Omental fat pad (tissue), 4 donors: ENCODE measurements around the gene POMGNT1. TPM values are rescaled to one million over a fixed set of nuclear protein-coding genes. Genes with fewer than 3 reads are reported as not detected.

ENCODE experiments used
- ATAC-seq: fragments of 150-250 bp; one replicate; pipeline ENCODE4 v1.9.1; 2016; ENCODE audit warnings: mild to moderate bottlenecking, moderate library complexity; ENCODE audit not compliant: low FRiP score
- DNase-seq: peaks from one replicate; pipeline ENCODE4 v3.0.0-alpha.2; 2019; ENCODE audit warnings: low spot score
- total RNA-seq, 4 donors: library from RNA; depleted of rRNA; stranded (reverse); fragments of >200 nt; gene quantifications; one replicate each; pipeline ENCODE4 v1.1.0, GENCODE V29; 2016
- TF ChIP-seq, protein P1 (sequence below), 3 donors: fragments of 450-650 bp; IDR thresholded peaks; one replicate each; pipeline ENCODE4 v1.5.1; 2016 to 2017; ENCODE audit warnings: antibody characterized with exemption in 3 of 3, mild to moderate bottlenecking in 3 of 3, moderate library complexity in 2 of 3

POMGNT1 gene
- total RNA-seq, 4 donors from 2014 or later: 27.4 to 46.5 (median 38.3) TPM

- ATAC-seq (no peak), DNase-seq (no peak)
- TF ChIP-seq, protein P1, sequence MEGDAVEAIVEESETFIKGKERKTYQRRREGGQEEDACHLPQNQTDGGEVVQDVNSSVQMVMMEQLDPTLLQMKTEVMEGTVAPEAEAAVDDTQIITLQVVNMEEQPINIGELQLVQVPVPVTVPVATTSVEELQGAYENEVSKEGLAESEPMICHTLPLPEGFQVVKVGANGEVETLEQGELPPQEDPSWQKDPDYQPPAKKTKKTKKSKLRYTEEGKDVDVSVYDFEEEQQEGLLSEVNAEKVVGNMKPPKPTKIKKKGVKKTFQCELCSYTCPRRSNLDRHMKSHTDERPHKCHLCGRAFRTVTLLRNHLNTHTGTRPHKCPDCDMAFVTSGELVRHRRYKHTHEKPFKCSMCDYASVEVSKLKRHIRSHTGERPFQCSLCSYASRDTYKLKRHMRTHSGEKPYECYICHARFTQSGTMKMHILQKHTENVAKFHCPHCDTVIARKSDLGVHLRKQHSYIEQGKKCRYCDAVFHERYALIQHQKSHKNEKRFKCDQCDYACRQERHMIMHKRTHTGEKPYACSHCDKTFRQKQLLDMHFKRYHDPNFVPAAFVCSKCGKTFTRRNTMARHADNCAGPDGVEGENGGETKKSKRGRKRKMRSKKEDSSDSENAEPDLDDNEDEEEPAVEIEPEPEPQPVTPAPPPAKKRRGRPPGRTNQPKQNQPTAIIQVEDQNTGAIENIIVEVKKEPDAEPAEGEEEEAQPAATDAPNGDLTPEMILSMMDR (IDR thresholded peaks at IDR 0.05): no peak
Measured at GRCh38 chr1:46193285-46193684, 4.9 kb downstream of the POMGNT1 start.

DNA sequence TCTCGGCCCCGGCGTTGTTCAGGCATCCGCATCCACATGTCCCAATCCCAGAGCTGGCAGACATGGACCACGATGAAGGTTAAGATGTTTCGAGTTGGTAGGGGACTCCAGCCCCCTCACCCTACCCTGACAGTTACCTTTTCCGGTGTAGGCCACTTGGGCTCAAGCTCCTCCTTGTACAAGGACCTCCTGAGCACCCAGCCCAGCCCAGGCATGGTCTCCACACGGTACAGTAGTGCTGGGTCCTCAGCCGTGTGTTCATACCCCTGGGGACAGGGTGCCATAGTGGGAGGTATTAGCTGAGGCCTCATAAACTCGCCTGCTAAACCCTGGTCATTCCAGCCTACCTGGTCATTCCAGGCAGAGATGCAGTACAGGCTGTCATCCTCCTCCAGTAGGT is 6.1 kb downstream of the POMGNT1 start:
- TF ChIP-seq, protein P1 (IDR thresholded peaks at IDR 0.05): no peak
- no peak for DNase-seq
- no peak for ATAC-seq

- TF ChIP-seq, protein P1 (IDR thresholded peaks at IDR 0.05): no peak
- no peak for ATAC-seq
- DNase-seq: no peak
Measured at GRCh38 chr1:46191033-46191701, 7.1 kb downstream of the POMGNT1 start.

GRCh38 chr1:46190539-46190938 is 7.7 kb downstream of the POMGNT1 start:
- DNase-seq: no peak
- TF ChIP-seq, protein P1 (IDR thresholded peaks at IDR 0.05): no peak
- no peak for ATAC-seq

GRCh38 chr1:46188295-46189030 is 9.8 kb downstream of the POMGNT1 start:
- ATAC-seq (no peak), DNase-seq (no peak)
- TF ChIP-seq, protein P1 (IDR thresholded peaks at IDR 0.05): no peak

DNA sequence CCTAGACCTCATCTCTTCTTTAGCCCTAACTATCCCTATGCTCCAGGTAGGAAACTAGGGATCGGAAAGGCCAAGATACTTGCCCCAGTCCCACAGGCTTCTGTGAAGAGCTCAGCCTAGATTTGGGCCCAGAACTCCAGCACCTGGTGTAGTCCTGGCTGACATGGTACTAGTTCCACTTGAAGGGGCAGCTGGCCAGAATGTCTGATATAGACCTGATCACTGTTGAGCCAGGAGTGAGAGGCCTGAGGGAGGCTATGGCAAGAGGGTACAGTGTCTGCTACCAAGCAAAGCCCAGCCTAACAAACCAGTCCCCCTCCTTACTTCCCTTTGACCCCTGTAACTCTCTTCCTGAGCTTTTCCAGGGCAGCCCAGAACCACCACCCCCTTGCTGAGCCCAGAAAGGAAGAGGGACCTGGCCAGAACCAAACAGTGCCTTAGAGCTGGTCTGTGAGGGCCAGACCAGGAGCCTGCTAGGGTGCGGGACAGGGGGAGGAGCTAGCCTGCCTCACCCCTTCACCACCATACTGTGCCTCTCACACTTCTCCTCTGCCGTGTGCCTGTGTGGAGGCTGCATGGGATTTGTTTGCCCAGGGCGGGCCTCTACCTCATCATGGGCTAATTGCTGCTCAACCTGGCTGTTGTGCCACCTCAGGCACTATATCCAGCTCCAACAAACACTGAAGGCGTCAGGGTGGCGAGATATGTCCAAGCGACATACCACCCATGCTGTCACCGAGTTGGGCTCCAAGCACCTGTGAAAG is 10.9 kb downstream of the POMGNT1 start:
- ATAC-seq: no peak
- DNase-seq: no peak
- TF ChIP-seq, protein P1 (IDR thresholded peaks at IDR 0.05): no peak
